ENCODE measurements around the gene NBEAL1.
"Not testable (repeated sequence)": the region's sequence is repeated elsewhere in the genome, so short reads cannot be mapped to it uniquely, and the experiment has no call there.

NBEAL1 gene

DNA sequence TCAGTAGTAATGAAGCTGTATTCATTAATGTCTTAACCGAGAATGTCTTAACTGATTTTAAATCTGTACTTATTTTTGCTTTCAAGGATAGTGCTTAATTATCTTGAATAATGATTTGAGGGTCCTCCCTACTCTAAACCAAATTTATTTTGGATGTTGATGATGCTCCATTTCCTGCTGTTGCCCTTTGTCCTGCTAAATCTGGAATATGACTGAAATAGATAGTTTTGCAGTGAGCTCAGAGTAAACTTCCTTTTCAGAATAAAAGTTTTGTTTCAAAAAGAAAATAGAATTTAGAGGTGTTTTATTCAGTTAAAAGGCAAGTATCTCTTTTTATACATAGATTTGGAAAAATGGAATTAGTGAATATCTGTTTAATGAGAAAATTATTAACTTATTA, 8.1 kb downstream of the NBEAL1 start:
- no peak for DNase-seq
- Mint-ChIP-seq H3K36me3 (ENCODE audit: low read depth) (no peaks in the 10 kb centered on the region), H3K27ac (no peak overlapping the region), H3K4me1 (peaks cover 13% of the 10 kb centered on the region), H3K27me3 (no peaks in the 10 kb centered on the region), H3K9me3 (no peaks in the 10 kb centered on the region), H3K4me3 (no peak overlapping the region)
- no peak for ATAC-seq

DNA sequence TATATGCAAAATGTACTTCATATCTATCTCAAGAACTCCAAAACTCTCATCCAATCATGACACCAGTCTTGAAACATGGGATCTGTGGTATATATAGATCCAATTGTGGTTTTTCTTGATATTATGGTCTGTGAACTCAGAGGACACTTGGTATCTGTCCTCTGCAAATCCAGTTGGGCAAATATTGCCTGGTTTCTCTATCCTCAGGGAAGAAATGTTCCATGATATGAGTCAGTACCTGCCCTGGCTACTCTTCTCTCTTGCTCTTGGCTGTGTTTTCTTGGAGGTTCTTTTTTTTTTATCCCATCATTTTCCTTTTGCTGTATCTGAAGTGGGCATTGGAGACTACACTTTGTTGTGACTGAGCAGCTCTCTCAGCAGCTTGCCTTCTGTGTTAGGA, 10.9 kb downstream of the NBEAL1 start:
- Mint-ChIP-seq H3K9me3 (no peaks in the 10 kb centered on the region), H3K27ac (no peak overlapping the region), H3K4me3 (no peak overlapping the region), H3K27me3 (no peaks in the 10 kb centered on the region), H3K4me1 (peaks cover 3% of the 10 kb centered on the region), H3K36me3 (ENCODE audit: low read depth) (no peaks in the 10 kb centered on the region)
- ATAC-seq (no peak), DNase-seq (no peak)

DNA sequence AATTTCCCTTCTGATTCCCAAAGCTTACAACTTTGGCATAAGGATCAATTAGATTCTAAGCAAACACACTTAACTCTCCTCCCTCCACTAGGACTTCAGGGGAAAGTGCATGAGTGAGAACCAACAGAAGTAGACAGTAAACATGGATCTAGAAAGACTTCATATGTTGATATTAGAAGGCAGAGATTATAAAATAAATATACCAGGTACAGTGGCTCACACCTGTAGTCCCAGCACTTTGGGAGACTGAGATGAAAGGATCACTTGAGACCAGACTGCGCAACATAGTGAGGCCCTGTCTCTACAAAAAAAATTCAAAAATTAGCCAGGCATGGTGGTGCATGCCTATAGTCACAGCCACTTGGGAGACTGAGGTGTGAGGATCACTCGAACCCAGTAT, 15.9 kb downstream of the NBEAL1 start:
- no peak overlapping the region for H3K4me3 Mint-ChIP-seq
- no peak for ATAC-seq
- DNase-seq: no peak
- H3K9me3 Mint-ChIP-seq: peaks cover 4% of the 10 kb centered on the region
- peaks cover 13% of the 10 kb centered on the region for H3K4me1 Mint-ChIP-seq
- H3K27ac Mint-ChIP-seq: no peak overlapping the region
- no peaks in the 10 kb centered on the region for H3K27me3 Mint-ChIP-seq
- peaks cover 2% of the 10 kb centered on the region for H3K36me3 Mint-ChIP-seq (ENCODE audit: low read depth)

DNA sequence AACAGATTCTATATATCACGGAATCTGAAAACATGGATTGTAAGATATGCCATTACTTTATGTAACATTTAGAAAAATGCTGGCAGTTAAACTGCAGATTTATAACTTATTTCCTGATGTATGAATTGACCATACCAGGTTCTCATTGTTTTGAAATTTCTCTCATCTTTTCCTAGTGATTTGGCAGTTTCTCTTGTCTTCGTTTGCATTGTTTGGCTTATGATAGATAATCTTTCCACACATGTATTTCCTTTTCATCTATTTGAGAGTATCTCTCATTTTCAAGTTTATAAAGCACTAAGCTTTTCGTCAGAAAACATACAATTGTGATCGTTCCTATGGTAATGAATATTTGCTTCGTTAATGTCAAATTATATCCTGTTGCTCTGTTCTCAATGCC, 16.3 kb downstream of the NBEAL1 start:
- peaks cover 13% of the 10 kb centered on the region for H3K4me1 Mint-ChIP-seq
- peaks cover 2% of the 10 kb centered on the region for H3K36me3 Mint-ChIP-seq (ENCODE audit: low read depth)
- DNase-seq (no peak), ATAC-seq (no peak)
- no peak overlapping the region for H3K4me3 Mint-ChIP-seq
- peaks cover 4% of the 10 kb centered on the region for H3K9me3 Mint-ChIP-seq
- no peak overlapping the region for H3K27ac Mint-ChIP-seq
- no peaks in the 10 kb centered on the region for H3K27me3 Mint-ChIP-seq

DNA sequence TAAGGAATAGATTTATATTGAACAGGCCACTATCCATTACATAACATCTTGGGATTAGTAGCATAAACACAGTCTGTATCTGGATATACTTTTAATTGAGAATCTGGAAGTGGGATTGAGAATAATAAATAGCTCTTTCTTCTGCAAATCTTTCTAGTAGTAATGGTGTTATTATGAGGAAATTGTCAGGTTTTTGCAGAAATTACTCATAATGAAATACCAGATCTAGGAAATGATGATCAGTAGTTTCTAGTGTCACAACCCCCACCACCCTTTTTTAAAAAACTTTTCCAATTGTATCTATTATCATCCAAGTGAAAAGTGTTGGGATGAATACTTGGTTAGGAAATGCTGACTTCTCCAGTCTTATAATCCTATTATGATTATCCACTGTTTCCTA, 18.7 kb downstream of the NBEAL1 start:
- Mint-ChIP-seq H3K9me3 (peaks cover 4% of the 10 kb centered on the region), H3K27me3 (no peaks in the 10 kb centered on the region), H3K4me1 (peaks cover 13% of the 10 kb centered on the region), H3K36me3 (ENCODE audit: low read depth) (peaks cover 2% of the 10 kb centered on the region), H3K4me3 (no peak overlapping the region), H3K27ac (no peak overlapping the region)
- no peak for DNase-seq
- ATAC-seq: no peak

DNA sequence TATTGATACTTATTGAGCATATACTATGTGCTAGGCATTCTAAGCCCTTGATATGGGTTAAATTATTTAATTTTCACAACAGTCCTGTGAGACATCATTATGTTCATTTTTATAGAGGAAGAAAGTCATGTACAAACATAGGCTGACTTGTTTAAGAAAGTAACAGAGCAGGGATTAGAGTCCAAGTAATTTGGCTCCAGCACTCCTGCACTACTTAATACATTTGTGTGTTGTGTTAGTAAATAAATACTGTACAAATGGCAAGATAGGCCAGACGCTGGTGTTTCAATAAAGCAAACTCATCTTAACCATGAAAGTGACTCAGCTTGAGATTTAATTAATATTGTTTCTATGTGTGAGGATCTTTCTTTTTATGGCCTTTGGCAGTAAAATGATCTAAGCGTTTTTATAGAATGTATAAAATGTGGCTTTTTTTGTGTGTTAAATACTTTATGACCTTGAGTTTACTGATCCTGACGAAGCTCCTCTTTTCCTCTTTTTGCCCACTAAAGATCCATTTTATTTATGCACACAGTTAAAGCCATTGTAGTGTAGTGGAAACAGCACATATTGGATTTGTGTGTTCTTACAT, 21.3 kb downstream of the NBEAL1 start:
- Mint-ChIP-seq H3K4me1 (peaks cover 13% of the 10 kb centered on the region), H3K27me3 (no peaks in the 10 kb centered on the region), H3K36me3 (ENCODE audit: low read depth) (peaks cover 2% of the 10 kb centered on the region), H3K4me3 (no peak overlapping the region), H3K27ac (no peak overlapping the region), H3K9me3 (peaks cover 4% of the 10 kb centered on the region)
- DNase-seq: no peak
- no peak for ATAC-seq

DNA sequence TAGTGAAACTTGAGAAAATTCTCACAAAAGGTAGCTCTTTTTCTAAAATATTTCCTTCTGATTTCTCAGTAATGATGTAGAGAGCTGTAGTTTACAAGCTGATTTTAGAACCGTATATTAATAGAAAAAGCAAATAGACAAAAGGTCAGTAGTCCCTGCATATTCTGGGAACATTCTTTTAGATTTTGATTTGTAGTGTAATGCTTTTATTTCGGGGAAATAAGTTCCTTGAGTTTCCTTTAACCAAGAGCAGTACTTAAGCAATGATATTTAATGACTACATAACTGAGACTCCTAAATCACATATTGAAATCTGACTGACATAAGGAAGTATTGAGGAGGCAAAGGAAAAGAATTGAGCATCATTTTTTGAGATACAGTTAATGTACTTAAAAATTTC, 22.4 kb downstream of the NBEAL1 start:
- Mint-ChIP-seq H3K27ac (no peak overlapping the region), H3K36me3 (ENCODE audit: low read depth) (peaks cover 7% of the 10 kb centered on the region), H3K4me3 (no peak overlapping the region), H3K9me3 (peaks cover 2% of the 10 kb centered on the region), H3K27me3 (no peaks in the 10 kb centered on the region), H3K4me1 (peaks cover 13% of the 10 kb centered on the region)
- ATAC-seq: no peak
- no peak for DNase-seq

DNA sequence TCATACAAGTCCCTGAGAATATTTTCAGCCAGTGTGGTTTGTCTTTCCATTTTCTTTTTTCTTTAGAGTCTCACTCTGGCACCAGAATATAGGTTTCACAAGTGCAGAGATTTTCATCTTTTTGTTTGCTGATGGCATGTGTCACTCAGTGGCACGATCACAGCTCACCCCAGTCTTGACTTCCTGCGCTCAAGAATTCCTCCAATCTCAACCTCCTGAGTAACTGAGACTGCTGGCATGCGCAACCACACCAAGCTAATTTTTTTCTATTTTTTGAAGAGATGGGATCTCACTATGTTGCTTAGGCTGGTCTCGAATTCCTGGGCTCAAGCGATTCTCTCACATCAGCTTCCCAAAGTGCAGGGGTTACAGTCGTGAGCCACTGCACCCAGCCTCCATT, 23.9 kb downstream of the NBEAL1 start:
- H3K27me3 Mint-ChIP-seq: no peaks in the 10 kb centered on the region
- H3K4me3 Mint-ChIP-seq: no peak overlapping the region
- H3K27ac Mint-ChIP-seq: no peak overlapping the region
- DNase-seq: no peak
- H3K4me1 Mint-ChIP-seq: peaks cover 4% of the 10 kb centered on the region
- H3K9me3 Mint-ChIP-seq: no peaks in the 10 kb centered on the region
- peaks cover 10% of the 10 kb centered on the region for H3K36me3 Mint-ChIP-seq (ENCODE audit: low read depth)
- ATAC-seq: no peak

DNA sequence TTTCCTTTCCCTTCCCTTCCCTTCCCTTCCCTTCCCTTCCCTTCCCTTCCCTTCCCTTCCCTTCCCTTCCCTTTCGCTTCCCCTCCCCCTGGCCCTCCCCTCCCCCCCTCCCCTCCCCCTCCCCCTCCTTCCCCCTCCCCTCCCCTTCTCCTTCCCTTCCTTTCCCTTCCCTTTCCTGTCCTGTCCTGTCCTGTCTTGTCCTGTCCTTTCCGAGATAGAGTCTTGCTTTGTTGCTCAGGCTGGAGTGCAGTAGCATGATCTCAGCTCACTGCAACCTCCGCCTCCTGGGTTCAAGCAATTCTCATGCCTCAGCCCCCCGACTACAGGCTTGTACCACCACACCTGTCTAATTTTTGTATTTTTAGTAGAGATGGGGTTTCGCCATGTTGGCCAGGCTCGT, 24.5 kb downstream of the NBEAL1 start:
- H3K27me3 Mint-ChIP-seq, H3K27ac Mint-ChIP-seq, H3K4me3 Mint-ChIP-seq, H3K4me1 Mint-ChIP-seq, H3K9me3 Mint-ChIP-seq, DNase-seq, ATAC-seq: not testable (repeated sequence)
- peaks cover 13% of the 10 kb centered on the region for H3K36me3 Mint-ChIP-seq (ENCODE audit: low read depth)

DNA sequence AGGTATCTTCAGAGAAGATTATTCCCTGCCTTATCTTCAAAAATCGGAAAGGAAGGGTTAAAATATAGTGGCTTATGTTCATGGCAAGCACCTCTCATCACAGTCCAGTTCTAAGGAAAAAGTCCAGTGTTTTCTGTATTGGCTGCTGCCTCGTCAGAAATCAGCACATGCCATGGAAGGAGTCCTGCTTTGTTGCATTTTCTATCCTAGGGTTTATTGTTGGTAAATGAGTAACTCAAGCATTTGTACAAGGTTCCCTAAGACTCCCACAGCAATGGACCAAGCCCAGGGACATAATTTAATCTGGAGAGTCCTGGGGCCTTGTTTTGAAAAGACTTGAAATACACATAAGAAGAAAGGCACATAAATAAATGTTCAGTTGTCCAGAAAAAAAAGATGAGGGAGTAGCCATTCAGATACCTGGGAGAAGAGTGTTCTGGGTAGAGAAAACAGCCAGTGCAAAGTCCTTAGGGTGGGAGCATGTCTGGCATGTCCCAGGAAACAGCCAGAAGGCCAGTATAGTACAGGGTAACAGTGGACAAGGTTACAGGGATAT, 26.4 kb downstream of the NBEAL1 start:
- Mint-ChIP-seq H3K27me3 (no peaks in the 10 kb centered on the region), H3K27ac (no peak overlapping the region), H3K36me3 (ENCODE audit: low read depth) (peaks cover 13% of the 10 kb centered on the region), H3K9me3 (no peaks in the 10 kb centered on the region), H3K4me1 (no peaks in the 10 kb centered on the region), H3K4me3 (no peak overlapping the region)
- ATAC-seq: no peak
- no peak for DNase-seq

DNA sequence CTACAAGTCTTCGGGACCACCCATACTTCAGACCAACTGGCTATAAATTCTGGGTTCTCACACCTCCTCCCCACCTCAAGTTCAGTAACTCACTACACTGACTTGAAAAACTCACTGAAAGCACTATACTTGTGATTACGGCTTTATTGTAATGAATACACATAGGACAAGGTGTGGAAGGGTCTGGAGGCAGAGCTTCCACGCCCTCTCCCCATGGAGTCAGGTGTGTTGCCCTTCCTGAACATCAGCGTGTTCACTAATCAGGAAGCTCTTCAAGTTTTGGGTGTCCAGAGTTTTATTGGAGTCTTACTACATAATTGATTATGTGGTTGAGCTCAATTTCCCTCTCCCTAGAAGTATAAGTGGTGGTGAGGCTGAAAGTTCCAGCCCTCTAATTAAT, 27.5 kb downstream of the NBEAL1 start:
- Mint-ChIP-seq H3K4me1 (no peaks in the 10 kb centered on the region), H3K27me3 (no peaks in the 10 kb centered on the region), H3K9me3 (no peaks in the 10 kb centered on the region), H3K36me3 (ENCODE audit: low read depth) (peaks cover 18% of the 10 kb centered on the region), H3K4me3 (no peak overlapping the region), H3K27ac (no peak overlapping the region)
- no peak for DNase-seq
- no peak for ATAC-seq

DNA sequence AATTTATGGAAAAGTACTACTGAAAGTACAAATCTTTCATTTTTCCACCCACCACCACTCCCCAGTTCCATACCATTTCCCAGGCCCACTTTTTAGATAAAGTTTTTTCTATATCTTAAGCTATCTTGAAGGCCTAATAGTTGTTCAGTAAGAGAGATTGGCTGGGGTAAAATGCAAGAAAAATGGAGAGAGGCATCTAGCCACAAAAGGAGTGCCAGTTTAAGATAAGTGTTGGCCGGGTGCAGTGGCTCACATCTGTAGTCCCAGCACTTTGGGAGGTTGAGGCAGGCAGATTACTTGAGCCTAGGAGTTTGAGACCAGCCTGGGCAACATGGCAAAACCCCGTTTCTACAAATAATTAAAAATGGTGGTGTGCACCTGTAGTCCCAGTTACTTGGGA, 28.6 kb downstream of the NBEAL1 start:
- Mint-ChIP-seq H3K27ac (no peak overlapping the region), H3K4me3 (no peak overlapping the region), H3K27me3 (no peaks in the 10 kb centered on the region), H3K9me3 (no peaks in the 10 kb centered on the region), H3K36me3 (ENCODE audit: low read depth) (peaks cover 20% of the 10 kb centered on the region), H3K4me1 (no peaks in the 10 kb centered on the region)
- ATAC-seq: no peak
- no peak for DNase-seq

DNA sequence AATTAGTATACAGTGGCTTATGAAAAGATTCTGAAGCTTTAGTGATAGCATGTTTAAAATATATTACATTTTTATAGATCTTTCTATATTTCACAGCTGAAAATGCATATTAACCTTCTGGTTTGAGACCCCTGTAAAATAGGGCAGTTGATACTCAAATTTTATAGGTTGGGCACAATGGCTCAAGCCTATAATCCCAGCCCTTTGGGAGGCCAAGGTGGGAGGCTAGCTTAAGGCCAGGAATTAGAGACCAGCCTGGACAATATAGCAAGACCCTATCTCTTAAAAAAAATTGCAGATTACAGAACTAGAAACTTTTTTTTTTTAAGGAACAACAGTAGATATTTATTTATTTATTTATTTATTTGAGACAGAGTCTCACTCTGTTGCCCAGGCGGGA, 31.2 kb downstream of the NBEAL1 start:
- H3K27me3 Mint-ChIP-seq: no peaks in the 10 kb centered on the region
- no peak overlapping the region for H3K4me3 Mint-ChIP-seq
- no peaks in the 10 kb centered on the region for H3K4me1 Mint-ChIP-seq
- no peak for DNase-seq
- H3K36me3 Mint-ChIP-seq (ENCODE audit: low read depth): peaks cover 20% of the 10 kb centered on the region
- ATAC-seq: no peak
- no peaks in the 10 kb centered on the region for H3K9me3 Mint-ChIP-seq
- H3K27ac Mint-ChIP-seq: no peak overlapping the region

DNA sequence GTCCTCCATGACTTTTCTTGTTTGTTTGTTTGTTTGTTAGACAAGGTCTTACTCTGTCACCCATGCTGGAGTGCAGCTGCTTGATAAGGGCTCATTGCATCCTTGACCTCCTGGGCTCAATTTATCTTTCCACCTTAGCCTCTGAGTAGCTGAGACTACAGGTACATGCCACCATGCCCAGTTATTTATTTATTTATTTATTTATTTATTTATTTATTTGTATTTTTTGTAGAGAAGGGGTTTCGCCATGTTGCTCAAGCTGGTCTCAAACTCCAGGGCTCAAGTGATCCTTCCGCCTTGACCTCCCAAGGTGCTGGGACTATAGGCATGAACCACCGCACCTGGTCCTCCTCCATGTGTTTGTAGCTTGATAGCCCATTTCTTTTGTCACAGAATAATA, 37.9 kb downstream of the NBEAL1 start:
- no peak for ATAC-seq
- DNase-seq: no peak
- H3K4me1 Mint-ChIP-seq: no peaks in the 10 kb centered on the region
- no peaks in the 10 kb centered on the region for H3K27me3 Mint-ChIP-seq
- H3K4me3 Mint-ChIP-seq: no peak overlapping the region
- H3K36me3 Mint-ChIP-seq (ENCODE audit: low read depth): peaks cover 3% of the 10 kb centered on the region
- no peak overlapping the region for H3K27ac Mint-ChIP-seq
- H3K9me3 Mint-ChIP-seq: no peaks in the 10 kb centered on the region

DNA sequence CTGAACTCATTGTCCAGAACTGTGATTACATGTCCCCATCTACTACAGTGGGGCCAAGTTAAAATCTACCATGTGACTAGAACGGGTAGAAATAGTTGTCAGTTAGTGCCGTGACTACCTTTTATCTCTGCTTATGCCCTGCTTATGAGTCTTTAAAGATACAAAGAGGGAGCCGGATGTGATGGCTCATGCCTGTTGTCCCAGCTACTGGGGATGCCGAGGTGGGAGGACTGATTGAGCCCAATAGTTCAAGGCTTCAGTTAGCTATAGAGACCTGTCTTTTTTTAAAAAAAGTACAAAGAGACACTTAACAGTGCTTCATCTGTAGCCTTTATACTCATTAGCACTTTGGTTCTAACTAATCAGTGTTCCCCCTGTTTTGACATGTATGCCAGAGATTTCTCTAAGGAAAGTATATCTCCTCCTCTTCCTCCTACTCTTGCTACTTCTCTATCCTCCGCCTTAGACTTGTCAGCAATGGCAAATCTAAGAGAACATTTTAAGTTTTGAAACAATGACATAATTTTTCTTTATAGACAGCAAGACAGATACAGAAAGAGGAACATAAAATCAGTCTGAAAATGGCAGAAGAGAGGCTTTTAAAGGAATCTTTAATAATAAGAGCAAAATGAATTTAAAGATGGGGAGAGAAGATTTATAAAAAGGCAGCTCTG, 45.0 kb downstream of the NBEAL1 start:
- H3K9me3 Mint-ChIP-seq: no peaks in the 10 kb centered on the region
- peaks cover 6% of the 10 kb centered on the region for H3K36me3 Mint-ChIP-seq (ENCODE audit: low read depth)
- no peak for DNase-seq
- H3K27me3 Mint-ChIP-seq: no peaks in the 10 kb centered on the region
- no peak overlapping the region for H3K4me3 Mint-ChIP-seq
- no peak overlapping the region for H3K27ac Mint-ChIP-seq
- no peaks in the 10 kb centered on the region for H3K4me1 Mint-ChIP-seq
- no peak for ATAC-seq
